Measurements from ENCODE around the gene STAP2. TPM values are rescaled to one million over a fixed set of nuclear protein-coding genes. Genes with fewer than 3 reads are reported as not detected.

The STAP2 gene
- polyA plus RNA-seq, 1 donor (not counting 4 experiments of a cell fraction or from before 2014, with no cell fraction given): 60.0 TPM

DNA sequence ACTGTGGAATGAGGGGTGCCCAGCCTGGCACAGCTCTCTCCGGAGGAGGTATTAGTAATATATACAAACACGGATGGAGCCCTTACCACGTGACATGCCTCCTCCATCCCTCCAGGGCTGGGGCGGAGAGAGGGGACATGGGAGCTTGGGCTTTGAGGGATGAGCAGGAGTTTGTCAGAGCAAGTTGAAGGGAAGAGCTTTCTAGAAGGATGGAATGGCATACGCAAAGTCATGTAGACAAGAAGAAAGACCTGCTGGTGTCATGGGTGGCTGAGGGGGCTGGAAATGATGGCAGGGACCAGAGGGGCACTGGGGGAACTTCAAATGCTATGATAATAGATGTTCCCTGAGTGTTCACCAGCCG, 7.4 kb upstream of the STAP2 start:
- Histone ChIP-seq H3K9me3 (ENCODE audit: control insufficient read depth, low read depth, low read length) (no peaks in the 10 kb centered on the region), H3K9me1 (ENCODE audit: control insufficient read depth, extremely low read depth, insufficient read depth, low read length) (no peaks in the 10 kb centered on the region), H3K79me2 (ENCODE audit: control insufficient read depth, insufficient read depth, low read length) (no peaks in the 10 kb centered on the region), H2AFZ (ENCODE audit: control insufficient read depth, low read length) (no peak overlapping the region), H3K9ac (ENCODE audit: control insufficient read depth, extremely low read depth, insufficient read depth, low read length) (no peak overlapping the region), H3K36me3 (ENCODE audit: control insufficient read depth in 2 of 2, extremely low read depth in 1 of 2, insufficient read depth in 2 of 2, low read length in 2 of 2) (peaks cover 0 to 2% of the 10 kb centered on the region in 2 experiments), H3K4me3 (ENCODE audit: control insufficient read depth in 2 of 3, extremely low read depth in 1 of 3, insufficient read depth in 2 of 3, low read depth in 1 of 3, low read length in 3 of 3) (no peak overlapping the region), H3K27ac (ENCODE audit: control insufficient read depth, insufficient read depth, low read length) (no peak overlapping the region), H3K27me3 (ENCODE audit: control insufficient read depth, extremely low read depth, insufficient read depth, low read length) (no peaks in the 10 kb centered on the region), H3K4me2 (ENCODE audit: control insufficient read depth, extremely low read depth, insufficient read depth, low read depth, low read length) (no peak overlapping the region), H4K20me1 (ENCODE audit: control insufficient read depth, extremely low read depth, insufficient read depth, low read length) (no peaks in the 10 kb centered on the region), H3K4me1 (ENCODE audit: control insufficient read depth, extremely low read depth, insufficient read depth, low read length) (peaks cover 10% of the 10 kb centered on the region)
- DNase-seq (ENCODE audit: low read depth, low spot score): no peak
- dilution Hi-C loops (cut with MboI; ENCODE audit: extremely low pct_ligation_motif_present, low sequenced_read_pairs): no loop called here
- TF ChIP-seq EZH2 (IDR thresholded peaks at IDR 0.05; ENCODE audit: low read length): no peak
- TF ChIP-seq, protein P1, sequence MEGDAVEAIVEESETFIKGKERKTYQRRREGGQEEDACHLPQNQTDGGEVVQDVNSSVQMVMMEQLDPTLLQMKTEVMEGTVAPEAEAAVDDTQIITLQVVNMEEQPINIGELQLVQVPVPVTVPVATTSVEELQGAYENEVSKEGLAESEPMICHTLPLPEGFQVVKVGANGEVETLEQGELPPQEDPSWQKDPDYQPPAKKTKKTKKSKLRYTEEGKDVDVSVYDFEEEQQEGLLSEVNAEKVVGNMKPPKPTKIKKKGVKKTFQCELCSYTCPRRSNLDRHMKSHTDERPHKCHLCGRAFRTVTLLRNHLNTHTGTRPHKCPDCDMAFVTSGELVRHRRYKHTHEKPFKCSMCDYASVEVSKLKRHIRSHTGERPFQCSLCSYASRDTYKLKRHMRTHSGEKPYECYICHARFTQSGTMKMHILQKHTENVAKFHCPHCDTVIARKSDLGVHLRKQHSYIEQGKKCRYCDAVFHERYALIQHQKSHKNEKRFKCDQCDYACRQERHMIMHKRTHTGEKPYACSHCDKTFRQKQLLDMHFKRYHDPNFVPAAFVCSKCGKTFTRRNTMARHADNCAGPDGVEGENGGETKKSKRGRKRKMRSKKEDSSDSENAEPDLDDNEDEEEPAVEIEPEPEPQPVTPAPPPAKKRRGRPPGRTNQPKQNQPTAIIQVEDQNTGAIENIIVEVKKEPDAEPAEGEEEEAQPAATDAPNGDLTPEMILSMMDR (optimal IDR thresholded peaks at IDR 0.05 in 1 of 3, IDR thresholded peaks at IDR 0.05 in 1 of 3, conservative IDR thresholded peaks at IDR 0.05 in 1 of 3; ENCODE audit: extremely low read depth in 1 of 3, insufficient read depth in 2 of 3, low read length in 3 of 3): no peak
- no peak for FAIRE-seq

DNA sequence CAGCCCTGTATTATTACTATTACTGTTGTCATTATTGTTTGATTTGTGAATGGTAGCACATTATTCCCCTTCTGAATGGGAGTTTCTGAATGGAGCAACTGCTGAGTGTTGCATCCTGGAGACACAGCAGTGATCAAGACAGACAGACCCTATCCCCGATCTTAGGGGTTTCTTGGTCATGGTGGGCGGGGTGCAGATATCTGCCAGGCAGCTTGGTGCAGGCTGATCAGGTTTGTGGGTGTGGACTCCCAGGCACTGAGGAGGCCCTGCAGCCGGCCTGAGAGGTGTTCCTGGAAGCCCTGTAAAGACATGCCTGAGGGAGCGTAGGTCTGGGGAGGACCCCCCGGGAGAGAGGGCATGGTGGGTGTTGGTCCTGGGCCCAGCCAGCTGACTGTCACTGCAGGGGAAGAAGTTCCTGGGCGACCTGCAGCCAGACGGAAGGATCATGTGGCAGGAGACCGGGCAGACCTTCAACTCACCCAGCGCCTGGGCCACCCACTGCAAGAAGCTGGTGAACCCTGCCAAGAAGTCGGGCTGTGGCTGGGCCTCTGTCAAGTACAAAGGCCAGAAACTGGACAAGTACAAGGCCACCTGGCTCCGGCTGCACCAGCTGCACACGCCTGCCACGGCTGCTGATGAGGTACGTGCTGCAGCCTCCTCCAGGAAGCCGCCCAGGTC, 6.9 kb upstream of the STAP2 start:
- Histone ChIP-seq H3K4me3 (ENCODE audit: control insufficient read depth in 2 of 3, extremely low read depth in 1 of 3, insufficient read depth in 2 of 3, low read depth in 1 of 3, low read length in 3 of 3) (no peak overlapping the region), H3K4me1 (ENCODE audit: control insufficient read depth, extremely low read depth, insufficient read depth, low read length) (peaks cover 10% of the 10 kb centered on the region), H3K9ac (ENCODE audit: control insufficient read depth, extremely low read depth, insufficient read depth, low read length) (no peak overlapping the region), H3K27ac (ENCODE audit: control insufficient read depth, insufficient read depth, low read length) (no peak overlapping the region), H3K79me2 (ENCODE audit: control insufficient read depth, insufficient read depth, low read length) (no peaks in the 10 kb centered on the region), H3K9me1 (ENCODE audit: control insufficient read depth, extremely low read depth, insufficient read depth, low read length) (no peaks in the 10 kb centered on the region), H2AFZ (ENCODE audit: control insufficient read depth, low read length) (no peak overlapping the region), H3K9me3 (ENCODE audit: control insufficient read depth, low read depth, low read length) (no peaks in the 10 kb centered on the region), H4K20me1 (ENCODE audit: control insufficient read depth, extremely low read depth, insufficient read depth, low read length) (no peaks in the 10 kb centered on the region), H3K4me2 (ENCODE audit: control insufficient read depth, extremely low read depth, insufficient read depth, low read depth, low read length) (no peak overlapping the region), H3K36me3 (ENCODE audit: control insufficient read depth in 2 of 2, extremely low read depth in 1 of 2, insufficient read depth in 2 of 2, low read length in 2 of 2) (peaks cover 0 to 2% of the 10 kb centered on the region in 2 experiments), H3K27me3 (ENCODE audit: control insufficient read depth, extremely low read depth, insufficient read depth, low read length) (no peaks in the 10 kb centered on the region)
- DNase-seq (ENCODE audit: low read depth, low spot score) (no peak), FAIRE-seq (no peak)
- dilution Hi-C loops (cut with MboI; ENCODE audit: extremely low pct_ligation_motif_present, low sequenced_read_pairs): no loop called here
- no peak for TF ChIP-seq EZH2 (IDR thresholded peaks at IDR 0.05; ENCODE audit: low read length)
- TF ChIP-seq, protein P1 (optimal IDR thresholded peaks at IDR 0.05 in 1 of 3, IDR thresholded peaks at IDR 0.05 in 1 of 3, conservative IDR thresholded peaks at IDR 0.05 in 1 of 3; ENCODE audit: extremely low read depth in 1 of 3, insufficient read depth in 2 of 3, low read length in 3 of 3): no peak
